Common myeloid progenitor, CD34-positive (primary cell): Measurements from ENCODE around the gene RPS10. TPM values are rescaled to one million over a fixed set of nuclear protein-coding genes. Genes with fewer than 3 reads are reported as not detected.

Experiments
- CTCF ChIA-PET: fragments of 350-600 bp; sonication (Branson Sonifier 250); formaldehyde crosslinking; loops from one replicate; lab custom pipeline; 2021; ENCODE audit warnings: antibody characterized with exemption; lab: Charles Lee
- POLR2A ChIA-PET: fragments of 350-600 bp; sonication (Branson Sonifier 250); formaldehyde crosslinking; loops from one replicate; lab custom pipeline; 2021; ENCODE audit warnings: antibody characterized with exemption; lab: Charles Lee
- DNase-seq, 3 donors: peaks; one replicate each; pipeline versions ENCODE4 v3.0.0 to v3.0.0-alpha.2; 2013
- H3K27ac ChIP-seq, 2 experiments: 1 replicate in 1 of 2; 2 replicates in 1 of 2; pipeline ENCODE4 v1.7.0; 2013; ENCODE audit warnings: inconsistent platforms in 2 of 2, low read length in 2 of 2, mild to moderate bottlenecking in 2 of 2, low read depth in 1 of 2, moderate library complexity in 1 of 2; ENCODE audit not compliant: severe bottlenecking in 2 of 2, insufficient read depth in 1 of 2, poor library complexity in 1 of 2
- H3K27me3 ChIP-seq, 5 experiments: replicated peaks in 2 of 5; 1 replicate in 3 of 5; 2 replicates in 2 of 5; pipeline versions ENCODE4 v1.6.1 to v1.7.0; 2013; ENCODE audit warnings: low read length in 4 of 5, mild to moderate bottlenecking in 2 of 5, moderate library complexity in 2 of 5, inconsistent platforms in 1 of 5; ENCODE audit not compliant: insufficient read depth in 5 of 5, control insufficient read depth in 4 of 5
- H3K36me3 ChIP-seq, 4 experiments: 1 replicate in 2 of 4; 2 replicates in 2 of 4; pipeline versions ENCODE4 v1.6.1 to v1.7.0; 2013; ENCODE audit warnings: low read length in 3 of 4, control low read depth in 1 of 4, mild to moderate bottlenecking in 1 of 4; ENCODE audit not compliant: control insufficient read depth in 4 of 4, insufficient read depth in 4 of 4
- H3K4me1 ChIP-seq, 4 experiments: 1 replicate in 3 of 4; 2 replicates in 1 of 4; pipeline versions ENCODE4 v1.6.1 to v1.7.1; 2013; ENCODE audit warnings: low read length in 3 of 4, mild to moderate bottlenecking in 3 of 4, control low read depth in 1 of 4, inconsistent platforms in 1 of 4, moderate library complexity in 1 of 4; ENCODE audit not compliant: control insufficient read depth in 4 of 4, insufficient read depth in 4 of 4; ENCODE audit errors: control extremely low read depth in 1 of 4
- H3K4me3 ChIP-seq, 7 experiments: 1 replicate in 4 of 7; 2 replicates in 3 of 7; pipeline versions ENCODE4 v1.5.1 to v1.7.0; 2013; ENCODE audit warnings: mild to moderate bottlenecking in 7 of 7, low read length in 6 of 7, moderate library complexity in 6 of 7, inconsistent platforms in 2 of 7, low read depth in 2 of 7, control low read depth in 1 of 7; ENCODE audit not compliant: insufficient read depth in 4 of 7, control insufficient read depth in 1 of 7; ENCODE audit errors: extremely low read depth in 1 of 7
- H3K9me3 ChIP-seq, 5 experiments: 1 replicate in 4 of 5; 2 replicates in 1 of 5; pipeline versions ENCODE4 v1.6.1 to v1.7.1; 2013; ENCODE audit warnings: low read length in 4 of 5, mild to moderate bottlenecking in 2 of 5, inconsistent platforms in 1 of 5, low read depth in 1 of 5, moderate library complexity in 1 of 5; ENCODE audit not compliant: control insufficient read depth in 4 of 5, insufficient read depth in 2 of 5; ENCODE audit errors: control extremely low read depth in 1 of 5
- WGBS: methylation state at CpG from one replicate; pipeline ENCODE4 v1.1.5; 2013; ENCODE audit not compliant: insufficient coverage; 5-methylcytosine and 5-hydroxymethylcytosine counted together
- polyA plus RNA-seq: library from polyadenylated mRNA; unstranded; fragments of 120-200 nt; gene quantifications from one replicate; pipeline ENCODE4 v1.2.1, GENCODE V29; 2013

Gene RPS10
- 3,196 TPM for polyA plus RNA-seq

DNA sequence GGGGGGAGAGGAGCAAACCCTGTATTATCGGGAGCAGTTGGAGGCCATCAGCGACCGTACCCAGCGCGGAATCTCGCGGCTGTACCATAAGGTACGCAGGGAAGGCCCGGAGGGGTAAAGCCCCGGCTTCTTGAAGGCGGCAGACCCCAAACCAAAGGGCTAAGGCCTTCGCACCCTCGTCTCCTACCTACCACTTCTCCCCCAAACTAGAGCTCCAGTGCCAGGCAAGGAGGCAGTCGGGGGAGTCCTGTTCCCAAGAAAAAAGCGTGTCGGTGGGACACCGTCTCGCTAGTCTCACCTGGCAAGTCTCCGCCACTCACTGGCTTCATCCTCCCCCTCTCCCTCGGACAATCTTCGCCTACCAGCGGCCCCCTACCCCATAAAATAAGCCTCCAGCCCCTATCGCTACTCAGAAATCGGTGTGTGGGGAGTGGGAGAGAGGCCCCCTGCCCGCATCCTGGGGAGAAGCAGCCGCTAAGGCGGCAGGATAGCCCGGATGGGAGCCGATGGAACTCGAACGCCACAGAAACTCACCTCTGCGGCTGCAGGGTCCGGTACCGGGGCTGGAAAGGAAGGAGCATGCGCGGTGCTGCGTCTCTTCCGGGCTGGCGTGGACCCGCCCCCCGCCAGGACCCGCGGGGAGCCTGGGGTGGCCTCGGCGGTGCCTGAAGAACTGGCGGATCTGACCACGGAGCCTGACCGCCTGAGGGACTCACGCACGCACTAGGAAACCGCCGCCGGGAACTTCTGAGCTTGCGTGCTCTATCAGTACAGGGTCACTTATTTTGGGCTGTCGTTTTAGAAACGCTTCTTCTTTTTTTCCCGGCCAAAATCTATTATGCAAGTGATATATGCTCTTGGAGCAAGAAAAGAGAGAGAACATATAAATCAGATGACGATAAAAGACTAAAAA, at the start of gene RPS10:
Gene RPS10, minus strand, starts transcription at position 572 of the 913 bp plus-strand sequence. CDS start 848 bp downstream, outside the sequence.
- WGBS: 0% methylated on average over 40 of the region's 58 CpGs
- CTCF ChIA-PET: interaction anchor here (0.6 to 3.8 kb wide), 4 partner anchors 10 to 184 kb away, joined by 3 to 26 read pairs (median 4); no protein-coding TSS in a partner anchor
- DNase-seq: peak; percentile 89 to 92 (median 91)

DNA sequence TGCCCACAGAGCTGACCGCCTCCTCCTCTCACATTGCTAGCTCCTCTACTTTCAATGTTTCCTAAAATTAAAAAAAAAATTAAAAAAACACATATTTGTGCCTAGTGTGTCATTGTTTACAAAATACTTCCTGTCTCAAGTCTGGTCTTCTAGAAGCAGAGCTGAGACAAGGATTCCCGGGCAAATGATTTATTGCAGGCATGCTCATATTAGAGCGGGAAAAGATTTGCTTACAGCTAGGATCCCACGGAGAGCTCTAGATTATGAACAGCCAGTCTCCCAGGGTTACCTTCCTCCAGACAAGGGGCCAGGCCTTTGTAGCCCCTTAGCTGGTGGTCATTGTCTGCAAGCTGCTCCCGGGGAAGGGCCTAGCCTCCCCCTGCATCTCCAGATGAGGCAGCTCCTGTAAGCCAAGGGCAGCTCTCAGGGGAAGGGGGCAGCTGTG, 49.4 kb upstream of the RPS10 start:
- Histone ChIP-seq H3K4me1 (peaks cover 0 to 2% (median 0%) of the 10 kb centered on the region in 4 experiments), H3K9me3 (peaks cover 0 to 2% (median 0%) of the 10 kb centered on the region in 5 experiments), H3K27ac (no peak overlapping the region), H3K36me3 (no peaks in the 10 kb centered on the region), H3K27me3 (no peaks in the 10 kb centered on the region), H3K4me3 (no peak overlapping the region)
- CTCF ChIA-PET: interaction anchor here (1.3 to 3.9 kb wide), 2 partner anchors 8 to 14 kb away, joined by 3 to 21 read pairs; no protein-coding TSS in a partner anchor
- DNase-seq: no peak
- 98% methylated on average over 3 of the region's 5 CpGs for WGBS
- POLR2A ChIA-PET: no interaction called here

More for the DNA sequence above, at the start of gene RPS10:
- Histone ChIP-seq H3K4me1 (peaks cover 0 to 21% (median 14%) of the 10 kb centered on the region in 4 experiments), H3K27me3 (no peaks in the 10 kb centered on the region), H3K4me3 (peak within 1 kb of the TSS; percentile 71 to 99 (median 88)), H3K9me3 (no peaks in the 10 kb centered on the region), H3K36me3 (peaks cover 20 to 40% (median 33%) of the 10 kb centered on the region in 4 experiments), H3K27ac (peak within 1 kb of the TSS; percentile 89 to 96)
- POLR2A ChIA-PET: interaction anchor here (0.5 to 2.4 kb wide), 3 partner anchors 11 to 322 kb away, joined by 3 to 7 read pairs (median 3); partner anchors contain the start of gene HMGA1

DNA sequence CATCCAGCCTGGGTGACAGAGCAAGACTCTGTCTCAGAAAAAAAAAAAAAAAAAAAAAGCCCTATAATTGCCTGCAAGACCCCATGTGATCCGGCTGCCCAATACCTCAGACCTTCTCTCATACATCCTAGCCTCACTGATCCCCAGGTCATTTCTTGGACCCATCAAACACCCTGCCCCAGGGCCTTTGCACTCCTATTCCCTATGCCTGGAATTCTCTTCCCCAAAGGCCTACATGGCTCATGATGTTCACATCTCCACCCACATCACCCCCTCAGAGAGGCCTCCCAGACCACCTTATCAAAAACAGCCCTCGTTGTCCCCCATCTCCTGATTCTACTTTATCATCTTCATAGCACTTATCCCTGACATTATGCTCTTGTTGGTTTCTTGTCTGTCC, 48.9 kb upstream of the RPS10 start:
- Histone ChIP-seq H3K9me3 (peaks cover 0 to 2% (median 0%) of the 10 kb centered on the region in 5 experiments), H3K27me3 (no peaks in the 10 kb centered on the region), H3K4me1 (peaks cover 0 to 2% (median 0%) of the 10 kb centered on the region in 4 experiments), H3K36me3 (no peaks in the 10 kb centered on the region), H3K27ac (no peak overlapping the region), H3K4me3 (no peak overlapping the region)
- CTCF ChIA-PET: interaction anchor here (1.3 kb wide), 1 partner anchor 8 kb away, joined by 3 read pairs; no protein-coding TSS in a partner anchor
- WGBS: 100% methylated on average over 2 of the region's 2 CpGs
- DNase-seq: no peak
- POLR2A ChIA-PET: no interaction called here

DNA sequence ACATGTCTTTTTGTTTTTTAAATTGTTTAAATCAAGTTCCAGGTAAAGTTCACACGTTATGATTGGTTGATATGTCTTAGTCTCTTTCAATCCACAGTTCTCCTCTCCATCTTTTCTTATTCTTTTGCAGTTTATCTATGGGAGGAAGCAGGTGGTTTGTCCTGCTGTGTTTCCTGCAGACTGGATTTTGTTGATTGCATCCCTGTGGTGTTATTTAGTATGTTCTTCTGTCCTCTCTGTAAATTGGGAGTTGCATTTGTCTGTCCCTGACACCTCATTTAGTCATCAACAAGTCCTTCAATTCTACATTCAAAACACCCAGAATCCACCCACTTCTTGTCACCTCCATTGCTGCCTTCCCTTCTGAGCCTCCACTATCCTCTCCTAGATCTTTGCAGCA, 48.1 kb upstream of the RPS10 start:
- POLR2A ChIA-PET: no interaction called here
- Histone ChIP-seq H3K27me3 (no peaks in the 10 kb centered on the region), H3K4me3 (no peak overlapping the region), H3K9me3 (peaks cover 0 to 2% (median 0%) of the 10 kb centered on the region in 5 experiments), H3K27ac (no peak overlapping the region), H3K4me1 (peaks cover 0 to 4% (median under 1%) of the 10 kb centered on the region in 4 experiments), H3K36me3 (no peaks in the 10 kb centered on the region)
- WGBS: 100% methylated on average over 1 of the region's 1 CpG
- CTCF ChIA-PET: no interaction called here
- DNase-seq: no peak

DNA sequence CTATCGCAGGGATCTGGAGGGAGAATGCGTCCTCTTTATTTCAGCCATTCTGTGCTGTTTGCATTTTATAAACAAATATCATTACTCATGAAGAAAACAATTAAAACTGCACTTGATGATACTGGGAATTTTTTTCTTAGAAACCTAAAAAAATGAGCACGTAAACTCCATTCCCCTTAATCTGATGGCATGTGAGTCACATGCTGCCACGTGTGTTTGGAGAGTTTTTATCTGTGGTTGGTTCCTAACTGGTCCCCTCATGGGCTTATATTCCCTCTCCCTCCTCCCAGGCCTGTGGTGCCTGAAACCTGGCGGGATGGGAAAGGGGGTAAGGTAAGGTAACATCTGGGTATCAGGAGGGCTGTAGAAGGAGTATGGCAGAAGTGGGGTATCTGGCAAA, 46.6 kb upstream of the RPS10 start:
- WGBS: no CpG with 5 or more reads among the region's 5 CpGs
- CTCF ChIA-PET: interaction anchor here (1.1 to 2.1 kb wide), 2 partner anchors 10 to 13 kb away, joined by 3 to 6 read pairs; no protein-coding TSS in a partner anchor
- Histone ChIP-seq H3K27me3 (no peaks in the 10 kb centered on the region), H3K4me3 (no peak overlapping the region), H3K27ac (no peak overlapping the region), H3K4me1 (peaks cover 0 to 4% (median under 1%) of the 10 kb centered on the region in 4 experiments), H3K9me3 (peaks cover 0 to 2% (median 0%) of the 10 kb centered on the region in 5 experiments), H3K36me3 (no peaks in the 10 kb centered on the region)
- no peak for DNase-seq
- POLR2A ChIA-PET: no interaction called here

DNA sequence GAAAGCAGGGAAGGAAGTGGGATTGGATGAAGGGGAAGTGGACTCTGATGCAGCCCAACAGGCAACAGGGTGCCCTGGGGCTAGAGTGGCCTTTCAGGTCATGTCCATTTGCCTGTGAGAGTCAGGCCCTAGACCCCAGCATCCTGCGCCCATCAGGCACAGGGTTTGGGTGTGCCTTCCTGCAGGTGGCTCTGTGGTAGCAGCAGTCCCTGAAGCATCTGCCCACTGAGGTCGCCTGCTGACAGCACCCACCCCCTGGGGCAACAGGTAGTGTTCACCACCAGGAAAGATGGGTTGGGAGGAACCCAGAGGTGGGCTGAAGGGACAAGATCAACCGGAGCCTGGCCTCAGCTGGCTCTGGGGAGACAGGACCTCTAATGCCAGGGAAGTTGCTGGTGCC, 43.6 kb upstream of the RPS10 start:
- no peak for DNase-seq
- H3K4me3 ChIP-seq: no peak overlapping the region
- no peaks in the 10 kb centered on the region for H3K36me3 ChIP-seq
- H3K27me3 ChIP-seq: peaks cover 0 to 17% (median 6%) of the 10 kb centered on the region in 5 experiments
- H3K27ac ChIP-seq: no peak overlapping the region
- ChIA-PET CTCF (interaction anchor here (1.1 to 1.5 kb wide), 2 partner anchors 9 to 139 kb away, joined by 3 to 4 read pairs; no protein-coding TSS in a partner anchor), POLR2A (interaction anchor here (0.6 kb wide), 1 partner anchor 56 kb away, joined by 3 read pairs; no protein-coding TSS in a partner anchor)
- peaks cover 0 to 2% (median 0%) of the 10 kb centered on the region in 5 experiments for H3K9me3 ChIP-seq
- H3K4me1 ChIP-seq: peaks cover 0 to 15% (median 11%) of the 10 kb centered on the region in 4 experiments
- 82% methylated on average over 3 of the region's 3 CpGs for WGBS
